GM06990 (cell line): ENCODE results near the gene RAB6A.

Experiments
- DNase-seq: peaks from one replicate; pipeline ENCODE4 v3.0.0-alpha.2; 2011; ENCODE audit not compliant: insufficient read length; ENCODE audit errors: extremely low read depth
- H3K27me3 ChIP-seq: replicated peaks from 2 replicates; pipeline ENCODE4 v1.6.0; 2011; ENCODE audit warnings: low read length; ENCODE audit not compliant: control insufficient read depth, insufficient read depth
- H3K36me3 ChIP-seq: 2 replicates; pipeline ENCODE4 v1.5.1; 2011; ENCODE audit warnings: low read length; ENCODE audit not compliant: control insufficient read depth, insufficient read depth
- H3K4me3 ChIP-seq: replicated peaks from 2 replicates; pipeline ENCODE4 v1.5.1; 2011; ENCODE audit warnings: low read depth, mild to moderate bottlenecking, control low read depth, low read length
- TF ChIP-seq, protein P1 (sequence below): IDR thresholded peaks from 2 replicates; pipeline ENCODE4 v1.5.1; 2011; ENCODE audit warnings: low read length, control low read depth, mild to moderate bottlenecking, inconsistent platforms; ENCODE audit not compliant: insufficient read depth, poor library complexity, severe bottlenecking

Gene RAB6A

DNA sequence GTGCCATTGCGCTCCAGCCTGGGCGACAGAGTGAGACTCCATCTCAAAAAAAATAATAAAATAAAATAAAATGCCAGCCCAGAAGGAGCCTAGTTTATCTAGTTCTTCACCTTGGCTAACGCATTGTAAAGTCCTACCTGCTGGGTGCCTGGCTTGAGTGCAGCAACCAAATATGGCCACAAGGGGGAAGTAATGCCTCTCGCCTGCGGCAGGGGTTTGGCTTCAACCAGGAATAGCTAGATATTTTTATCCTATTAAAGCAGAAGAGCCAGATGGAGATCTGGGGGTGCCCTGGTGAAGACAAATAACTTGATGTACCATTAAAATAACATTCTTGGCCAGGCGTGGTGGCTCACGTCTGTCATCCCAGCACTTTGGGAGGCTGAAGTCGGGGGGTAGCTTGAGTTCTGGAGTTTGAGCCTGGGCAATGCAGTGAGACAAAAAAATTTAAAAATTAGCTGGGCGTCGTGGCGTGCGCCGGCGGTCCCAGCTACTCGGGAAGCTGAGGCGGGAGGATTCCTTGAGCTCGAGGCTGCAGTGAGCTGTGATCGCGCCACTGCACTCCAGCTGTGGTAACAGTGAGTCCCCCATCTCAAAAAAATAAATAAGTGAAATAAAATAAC is 135.1 kb downstream of the RAB6A start:
- no peak for DNase-seq
- H3K36me3 ChIP-seq = no peaks in the 10 kb centered on the region
- TF ChIP-seq, protein P1, sequence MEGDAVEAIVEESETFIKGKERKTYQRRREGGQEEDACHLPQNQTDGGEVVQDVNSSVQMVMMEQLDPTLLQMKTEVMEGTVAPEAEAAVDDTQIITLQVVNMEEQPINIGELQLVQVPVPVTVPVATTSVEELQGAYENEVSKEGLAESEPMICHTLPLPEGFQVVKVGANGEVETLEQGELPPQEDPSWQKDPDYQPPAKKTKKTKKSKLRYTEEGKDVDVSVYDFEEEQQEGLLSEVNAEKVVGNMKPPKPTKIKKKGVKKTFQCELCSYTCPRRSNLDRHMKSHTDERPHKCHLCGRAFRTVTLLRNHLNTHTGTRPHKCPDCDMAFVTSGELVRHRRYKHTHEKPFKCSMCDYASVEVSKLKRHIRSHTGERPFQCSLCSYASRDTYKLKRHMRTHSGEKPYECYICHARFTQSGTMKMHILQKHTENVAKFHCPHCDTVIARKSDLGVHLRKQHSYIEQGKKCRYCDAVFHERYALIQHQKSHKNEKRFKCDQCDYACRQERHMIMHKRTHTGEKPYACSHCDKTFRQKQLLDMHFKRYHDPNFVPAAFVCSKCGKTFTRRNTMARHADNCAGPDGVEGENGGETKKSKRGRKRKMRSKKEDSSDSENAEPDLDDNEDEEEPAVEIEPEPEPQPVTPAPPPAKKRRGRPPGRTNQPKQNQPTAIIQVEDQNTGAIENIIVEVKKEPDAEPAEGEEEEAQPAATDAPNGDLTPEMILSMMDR = peak; percentile 88
- H3K27me3 ChIP-seq = no peaks in the 10 kb centered on the region
- no peak overlapping the region for H3K4me3 ChIP-seq
